Muscle layer of duodenum (tissue), 2 donors: Measurements from ENCODE around the gene AEN.

Experiments
- H3K27ac ChIP-seq: one replicate; pipeline ENCODE4 v1.7.0; 2013; ENCODE audit warnings: mild to moderate bottlenecking, low read length
- H3K27me3 ChIP-seq: one replicate; pipeline ENCODE4 v1.7.0; 2013; ENCODE audit warnings: low read depth, mild to moderate bottlenecking, control low read depth, low read length
- H3K36me3 ChIP-seq, 2 donors: one replicate each; pipeline ENCODE4 v1.7.0; 2013; ENCODE audit warnings: low read length in 2 of 2, control low read depth in 1 of 2, mild to moderate bottlenecking in 1 of 2; ENCODE audit not compliant: insufficient read depth in 2 of 2, control insufficient read depth in 1 of 2
- H3K4me1 ChIP-seq, 2 donors: one replicate each; pipeline ENCODE4 v1.7.0; 2013; ENCODE audit warnings: low read length in 2 of 2, mild to moderate bottlenecking in 2 of 2, control low read depth in 1 of 2, moderate library complexity in 1 of 2; ENCODE audit not compliant: insufficient read depth in 2 of 2, control insufficient read depth in 1 of 2
- H3K4me3 ChIP-seq, 2 donors: one replicate each; pipeline ENCODE4 v1.7.0; 2013; ENCODE audit warnings: low read length in 2 of 2, low read depth in 1 of 2, mild to moderate bottlenecking in 1 of 2
- H3K9me3 ChIP-seq, 2 donors: one replicate each; pipeline ENCODE4 v1.7.0; 2013; ENCODE audit warnings: low read length in 2 of 2, control low read depth in 1 of 2, mild to moderate bottlenecking in 1 of 2; ENCODE audit not compliant: control insufficient read depth in 1 of 2
- donor health status: healthy.

The AEN gene, protein sequence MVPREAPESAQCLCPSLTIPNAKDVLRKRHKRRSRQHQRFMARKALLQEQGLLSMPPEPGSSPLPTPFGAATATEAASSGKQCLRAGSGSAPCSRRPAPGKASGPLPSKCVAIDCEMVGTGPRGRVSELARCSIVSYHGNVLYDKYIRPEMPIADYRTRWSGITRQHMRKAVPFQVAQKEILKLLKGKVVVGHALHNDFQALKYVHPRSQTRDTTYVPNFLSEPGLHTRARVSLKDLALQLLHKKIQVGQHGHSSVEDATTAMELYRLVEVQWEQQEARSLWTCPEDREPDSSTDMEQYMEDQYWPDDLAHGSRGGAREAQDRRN

DNA sequence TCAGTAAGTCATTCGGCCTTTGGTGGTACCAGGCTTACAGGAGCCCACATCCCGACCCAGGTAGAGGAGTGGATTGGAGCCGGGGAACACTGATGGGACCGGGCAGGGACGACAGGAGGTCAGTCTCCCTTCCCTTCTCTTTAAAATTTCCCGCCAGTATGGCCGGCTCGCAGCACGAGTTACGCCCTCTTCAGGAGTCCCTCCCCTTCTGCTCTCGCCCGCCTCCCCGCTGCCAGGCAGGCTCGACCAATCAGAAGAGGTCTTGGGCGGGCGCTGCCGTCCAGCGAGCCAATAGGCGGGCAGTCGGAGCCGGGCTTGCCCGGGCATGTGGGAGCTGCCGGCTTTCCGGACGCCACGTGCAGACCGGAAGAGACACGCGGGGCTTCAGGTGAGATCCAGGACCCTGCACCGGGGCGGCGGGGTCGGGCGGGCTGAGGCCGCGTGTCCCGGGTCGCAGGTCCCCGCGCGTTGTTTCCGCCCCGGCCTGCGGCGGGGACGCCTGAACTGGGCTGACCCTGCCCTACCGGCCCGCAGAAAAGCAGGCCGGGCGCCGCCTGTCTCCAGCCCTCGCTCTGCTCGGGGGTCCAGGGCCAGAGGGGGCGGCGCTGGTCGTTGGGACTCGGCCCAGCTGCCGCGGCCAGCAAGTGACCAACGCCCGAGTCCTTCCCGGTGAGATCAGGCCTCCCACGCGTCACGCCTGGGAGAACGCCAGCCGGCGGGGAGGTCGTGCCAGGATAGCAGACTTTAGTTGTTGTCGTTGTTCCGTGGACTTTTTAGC lies at the start of gene AEN:
Gene AEN, plus strand, starts transcription at position 346 of the 778 bp plus-strand sequence. CDS start 4,870 bp downstream, outside the sequence.
- Histone ChIP-seq H3K27ac (peak within 1 kb of the TSS; percentile 94), H3K9me3 (no peaks in the 10 kb centered on the region), H3K4me3 (peak within 1 kb of the TSS; percentile 72 to 88), H3K4me1 (peaks cover 16 to 24% of the 10 kb centered on the region in 2 donors), H3K27me3 (no peaks in the 10 kb centered on the region), H3K36me3 (peaks cover 0 to 22% of the 10 kb centered on the region in 2 donors)

DNA sequence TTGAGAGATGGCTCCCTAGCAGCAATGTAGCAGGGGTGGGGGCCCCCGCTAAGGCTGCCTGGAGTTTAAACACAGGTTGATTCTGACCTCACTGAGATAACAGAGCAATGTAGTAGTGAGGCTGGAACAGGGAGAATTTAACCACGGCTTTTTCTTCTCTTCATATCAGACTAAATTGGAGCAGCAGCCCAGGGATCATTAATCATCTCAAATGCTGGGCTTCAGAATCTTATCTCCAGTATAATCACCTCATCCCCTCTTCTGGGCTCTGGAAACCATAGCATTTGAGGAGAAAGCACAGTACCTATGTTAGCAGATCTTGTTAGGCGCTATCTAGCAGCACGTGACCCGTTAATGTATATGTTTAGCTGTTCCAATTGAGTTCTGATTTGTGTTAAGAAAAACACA lies 49.3 kb upstream of the AEN start:
- no peaks in the 10 kb centered on the region for H3K9me3 ChIP-seq
- no peaks in the 10 kb centered on the region for H3K4me1 ChIP-seq
- H3K36me3 ChIP-seq: no peaks in the 10 kb centered on the region
- no peak overlapping the region for H3K4me3 ChIP-seq
- no peak overlapping the region for H3K27ac ChIP-seq
- no peaks in the 10 kb centered on the region for H3K27me3 ChIP-seq

DNA sequence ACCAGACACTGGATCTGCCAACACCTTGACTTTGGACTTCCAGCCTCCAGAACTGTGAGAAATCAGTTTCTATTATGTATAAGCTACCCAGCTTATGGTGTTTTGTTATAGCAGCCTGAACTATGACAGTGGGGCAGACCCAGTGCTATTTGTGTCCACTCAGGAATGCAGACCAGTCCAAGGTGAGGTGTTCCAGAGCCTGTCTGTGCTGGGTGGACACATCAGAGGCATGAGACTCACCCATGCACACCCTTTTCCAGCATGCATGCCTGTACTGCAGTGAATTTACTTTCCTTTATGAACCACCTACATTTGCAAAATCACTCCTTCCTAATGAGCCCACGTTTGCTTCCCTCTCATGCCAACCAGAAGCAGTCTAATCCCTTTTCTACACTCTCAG lies 47.1 kb upstream of the AEN start:
- no peak overlapping the region for H3K4me3 ChIP-seq
- H3K27me3 ChIP-seq: no peaks in the 10 kb centered on the region

DNA sequence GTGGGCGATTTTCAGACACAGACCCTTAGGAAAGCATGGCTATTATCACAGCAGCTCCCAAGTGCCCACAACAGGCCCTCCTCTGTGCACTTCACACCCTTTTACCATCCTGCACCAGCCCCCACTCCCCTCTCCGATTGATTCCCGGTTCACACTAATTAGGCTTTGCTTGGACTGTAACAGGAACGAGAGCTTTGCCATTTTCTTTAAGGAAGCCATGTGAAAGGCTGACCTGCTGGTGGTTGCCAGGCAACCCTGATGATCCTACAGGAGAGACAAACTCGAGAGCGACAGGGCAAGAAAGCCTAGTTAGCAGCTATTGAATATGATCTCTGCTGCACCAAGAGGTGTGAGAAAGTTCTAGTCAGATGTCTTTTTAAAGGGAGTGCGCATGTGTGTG lies 46.5 kb upstream of the AEN start:
- H3K27me3 ChIP-seq: no peaks in the 10 kb centered on the region
- no peak overlapping the region for H3K4me3 ChIP-seq
- H3K4me1 ChIP-seq: no peaks in the 10 kb centered on the region
- H3K27ac ChIP-seq: no peak overlapping the region
- H3K36me3 ChIP-seq: no peaks in the 10 kb centered on the region
- no peaks in the 10 kb centered on the region for H3K9me3 ChIP-seq

More for the DNA sequence above, 47.1 kb upstream of the AEN start:
- H3K27ac ChIP-seq: no peak overlapping the region
- no peaks in the 10 kb centered on the region for H3K36me3 ChIP-seq
- no peaks in the 10 kb centered on the region for H3K9me3 ChIP-seq
- no peaks in the 10 kb centered on the region for H3K4me1 ChIP-seq

DNA sequence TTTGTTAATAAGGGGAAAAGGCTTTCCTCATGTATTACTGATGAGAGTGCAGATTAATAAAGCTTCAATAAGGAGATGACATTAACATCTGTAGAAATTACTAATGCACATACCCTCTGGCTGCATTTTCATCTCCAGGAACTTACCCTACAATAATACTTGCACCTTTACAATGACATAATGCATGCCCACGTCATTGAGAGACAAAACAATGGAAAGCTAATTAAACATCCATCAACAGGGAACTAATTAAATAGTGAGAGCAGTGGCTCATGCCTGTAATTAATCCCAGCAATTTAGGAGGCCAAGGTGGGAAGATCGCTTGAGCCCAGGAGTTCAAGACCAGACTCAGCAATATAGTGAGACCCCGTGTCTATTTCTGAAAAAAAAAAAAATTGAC lies 41.8 kb upstream of the AEN start:
- Histone ChIP-seq H3K36me3 (peaks cover 0 to 4% of the 10 kb centered on the region in 2 donors), H3K4me3 (no peak overlapping the region), H3K4me1 (no peaks in the 10 kb centered on the region), H3K9me3 (peaks cover 0 to 4% of the 10 kb centered on the region in 2 donors), H3K27ac (no peak overlapping the region), H3K27me3 (no peaks in the 10 kb centered on the region)

DNA sequence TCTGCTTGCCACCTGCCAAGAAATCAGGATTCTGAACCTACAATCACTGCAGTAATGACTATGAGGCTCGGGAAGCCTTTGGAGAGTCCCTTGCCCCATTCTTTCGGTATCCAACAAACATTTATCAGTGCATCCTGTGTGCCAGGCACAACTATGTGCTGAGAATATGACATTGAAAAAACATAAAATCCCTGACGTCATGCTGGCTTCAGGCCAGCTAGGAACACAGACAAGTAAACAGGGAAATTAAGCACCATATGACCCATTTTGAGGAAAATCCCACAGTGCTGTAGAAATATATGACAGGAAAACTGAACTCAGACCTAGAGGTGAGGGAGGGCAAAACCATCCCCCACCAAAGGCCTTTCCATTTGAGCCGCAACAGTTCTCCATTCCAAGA lies 40.6 kb upstream of the AEN start:
- Histone ChIP-seq H3K27ac (no peak overlapping the region), H3K27me3 (no peaks in the 10 kb centered on the region), H3K36me3 (peaks cover 0 to 4% of the 10 kb centered on the region in 2 donors), H3K4me3 (no peak overlapping the region), H3K4me1 (no peaks in the 10 kb centered on the region), H3K9me3 (peaks cover 0 to 4% of the 10 kb centered on the region in 2 donors)

DNA sequence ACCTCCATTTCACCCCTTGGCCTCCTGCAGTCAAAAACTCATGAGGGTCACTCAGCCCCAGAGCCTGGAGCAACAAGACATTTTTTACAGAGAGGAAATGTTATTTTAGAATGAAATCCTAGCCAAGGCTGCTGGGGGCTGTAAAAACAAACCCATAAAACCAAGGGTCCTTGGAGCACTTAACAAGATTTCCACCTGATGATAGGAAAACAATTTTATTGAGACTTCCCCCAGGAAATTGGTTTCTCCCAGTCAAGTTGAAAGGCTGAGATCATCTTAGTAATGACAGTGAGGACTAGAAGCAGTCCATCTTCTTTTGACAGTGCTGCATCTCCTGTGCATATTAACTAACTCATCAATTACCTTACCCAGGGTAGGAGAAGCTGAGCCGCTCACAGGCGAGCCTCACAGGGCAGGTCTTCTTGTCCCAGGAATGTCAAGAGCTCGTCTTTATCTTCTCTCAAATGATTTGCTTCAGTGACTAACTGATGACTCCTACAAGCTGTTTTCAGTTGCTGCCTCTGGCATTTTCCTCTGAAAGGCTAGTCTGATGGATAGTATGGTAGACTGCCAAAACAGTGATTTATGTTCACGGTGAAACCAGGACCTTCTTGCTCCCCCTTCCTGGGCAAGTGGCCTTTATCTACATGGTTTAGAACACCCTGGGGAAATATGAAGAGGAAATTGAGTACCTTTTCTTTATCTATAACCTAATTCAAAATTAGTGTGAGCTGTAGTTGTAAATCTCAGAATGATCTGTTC lies 34.6 kb upstream of the AEN start:
- Histone ChIP-seq H3K36me3 (peaks cover 0 to 4% of the 10 kb centered on the region in 2 donors), H3K27ac (no peak overlapping the region), H3K4me3 (no peak overlapping the region), H3K27me3 (no peaks in the 10 kb centered on the region), H3K4me1 (no peaks in the 10 kb centered on the region), H3K9me3 (peaks cover 0 to 4% of the 10 kb centered on the region in 2 donors)

DNA sequence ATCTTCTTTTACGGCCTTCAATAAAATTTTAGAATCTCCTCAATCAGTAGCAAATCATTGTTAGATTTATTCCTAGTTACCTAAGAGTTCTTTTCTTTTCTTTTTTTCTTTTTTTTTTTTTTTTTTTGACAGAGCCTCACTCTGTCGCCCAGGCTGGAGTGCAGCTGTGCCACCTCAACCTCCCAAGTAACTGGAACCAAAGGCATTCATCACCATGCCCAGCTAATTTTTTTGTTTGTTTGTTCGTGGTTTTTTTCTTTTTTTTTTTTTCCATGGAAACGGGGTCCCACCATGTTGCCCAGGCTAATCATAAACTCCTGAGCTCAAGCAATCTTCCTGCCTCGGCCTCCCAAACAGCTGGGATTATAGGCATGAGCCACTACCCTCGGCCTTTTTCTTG lies 30.4 kb upstream of the AEN start:
- H3K4me1 ChIP-seq: no peaks in the 10 kb centered on the region
- no peaks in the 10 kb centered on the region for H3K9me3 ChIP-seq
- no peaks in the 10 kb centered on the region for H3K27me3 ChIP-seq
- no peak overlapping the region for H3K4me3 ChIP-seq
- no peaks in the 10 kb centered on the region for H3K36me3 ChIP-seq
- H3K27ac ChIP-seq: no peak overlapping the region

DNA sequence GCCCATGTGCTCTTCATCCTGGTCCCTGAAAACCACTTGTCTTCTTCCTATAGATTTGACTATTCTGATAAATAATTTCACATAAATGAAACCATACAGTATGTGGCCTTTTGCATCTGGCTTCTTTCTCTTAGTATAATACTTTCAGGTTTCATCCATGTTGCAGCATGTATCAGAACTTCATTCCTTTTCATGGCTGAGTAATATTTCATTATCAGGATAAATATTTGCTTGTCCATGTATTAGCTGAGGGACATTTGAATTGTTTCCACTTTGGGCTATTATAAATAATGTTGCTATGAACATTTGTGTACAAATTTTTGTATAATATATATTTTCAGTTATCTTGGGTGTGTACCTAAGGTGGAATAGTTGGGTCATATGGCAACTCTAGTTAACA lies 29.8 kb upstream of the AEN start:
- no peaks in the 10 kb centered on the region for H3K36me3 ChIP-seq
- H3K4me3 ChIP-seq: no peak overlapping the region
- no peaks in the 10 kb centered on the region for H3K27me3 ChIP-seq
- H3K27ac ChIP-seq: no peak overlapping the region
- no peaks in the 10 kb centered on the region for H3K9me3 ChIP-seq
- H3K4me1 ChIP-seq: no peaks in the 10 kb centered on the region

DNA sequence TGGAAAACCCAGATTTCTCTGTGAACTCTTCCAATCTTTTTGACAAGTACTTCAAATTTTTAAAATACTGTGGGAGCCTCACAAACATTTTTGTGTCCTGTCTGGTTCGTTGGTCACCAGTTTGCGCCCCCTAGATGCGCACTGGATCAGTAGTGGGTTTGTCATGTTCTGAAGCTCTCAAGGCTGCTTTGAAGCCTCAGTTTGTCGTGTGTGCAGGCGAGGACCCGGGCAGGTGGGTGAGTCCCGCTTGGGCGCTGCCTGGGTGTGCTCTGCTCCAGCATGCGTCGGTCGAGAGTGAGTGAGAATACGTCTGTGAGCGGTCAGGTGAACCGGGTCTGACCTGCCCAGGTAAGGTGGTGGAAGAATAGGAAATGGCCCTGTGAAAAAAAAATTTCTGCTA lies 17.3 kb upstream of the AEN start:
- H3K4me1 ChIP-seq: peaks cover 0 to 22% of the 10 kb centered on the region in 2 donors
- no peaks in the 10 kb centered on the region for H3K36me3 ChIP-seq
- no peaks in the 10 kb centered on the region for H3K9me3 ChIP-seq
- no peak overlapping the region for H3K27ac ChIP-seq
- no peak overlapping the region for H3K4me3 ChIP-seq
- H3K27me3 ChIP-seq: peaks cover 39% of the 10 kb centered on the region
